K562 (cell line): ENCODE results near the gene LY6G5B. TPM values are rescaled to one million over a fixed set of nuclear protein-coding genes. Genes with fewer than 3 reads are reported as not detected.

ENCODE experiments used
- ARID4B ChIP-seq: sonication (generic); formaldehyde crosslinking; IDR thresholded peaks from 2 replicates; pipeline ENCODE4 v1.8.0; 2022; ENCODE audit warnings: mild to moderate bottlenecking, missing genetic modification reagents
- CBX5 ChIP-seq: IDR thresholded peaks from 2 replicates; pipeline ENCODE4 v1.6.1; 2014; ENCODE audit warnings: low read depth, borderline replicate concordance
- CLOCK ChIP-seq: fragments of 250-450 bp; sonication (Bioruptor Pico); IDR thresholded peaks from 2 replicates; pipeline ENCODE4 v1.4.0; 2020; ENCODE audit warnings: mild to moderate bottlenecking, moderate library complexity, borderline replicate concordance
- E2F3 ChIP-seq: fragments of 250-450 bp; sonication (Bioruptor Pico); IDR thresholded peaks from 2 replicates; pipeline ENCODE4 v1.4.0; 2020; ENCODE audit warnings: mild to moderate bottlenecking
- E2F8 ChIP-seq: fragments of 450-650 bp; IDR thresholded peaks from 2 replicates; pipeline ENCODE4 v1.7.1; 2018; ENCODE audit warnings: mild to moderate bottlenecking, low read depth; ENCODE audit not compliant: partially characterized antibody
- ETV5 ChIP-seq: sonication (generic); formaldehyde crosslinking; IDR thresholded peaks from 2 replicates; pipeline ENCODE4 v1.4.0; 2020; ENCODE audit warnings: low read depth, mild to moderate bottlenecking, missing genetic modification reagents
- HMGXB4 ChIP-seq: sonication (generic); formaldehyde crosslinking; IDR thresholded peaks from 2 replicates; pipeline ENCODE4 v1.8.1; 2023; ENCODE audit warnings: mild to moderate bottlenecking, missing genetic modification reagents
- KDM1A ChIP-seq, 2 experiments: fragments of 450-650 bp; IDR thresholded peaks; 2 replicates each; pipeline ENCODE4 v1.6.1; 2016; ENCODE audit warnings: mild to moderate bottlenecking in 2 of 2
- KDM4B ChIP-seq, 2 experiments: fragments of 450-650 bp in 1 of 2; sonication (generic) in 1 of 2; IDR thresholded peaks; 2 replicates each; pipeline ENCODE4 v1.6.1; 2016 to 2017; ENCODE audit warnings: borderline replicate concordance in 2 of 2, antibody characterized with exemption in 1 of 2, low read depth in 1 of 2, mild to moderate bottlenecking in 1 of 2
- MBD1 ChIP-seq: fragments of 250-450 bp; sonication (Bioruptor Pico); IDR thresholded peaks from 2 replicates; pipeline ENCODE4 v1.8.0; 2022; ENCODE audit warnings: inconsistent platforms
- NFE2 ChIP-seq: IDR thresholded peaks from 2 replicates; pipeline ENCODE4 v1.6.1; 2014; ENCODE audit warnings: antibody characterized with exemption, low read depth
- PTBP1 ChIP-seq: fragments of 200-400 bp; formaldehyde crosslinking; IDR thresholded peaks from 2 replicates; pipeline ENCODE4 v1.6.1; 2017; ENCODE audit warnings: low read depth, low read length
- ZFP30 ChIP-seq: fragments of 250-450 bp; sonication (Bioruptor Pico); IDR thresholded peaks from 2 replicates; pipeline ENCODE4 v1.8.0; 2022; ENCODE audit warnings: moderate library complexity, mild to moderate bottlenecking, inconsistent platforms, borderline replicate concordance
- ZNF354B ChIP-seq: fragments of 250-450 bp; sonication (Bioruptor Pico); IDR thresholded peaks from 2 replicates; pipeline ENCODE4 v1.4.0; 2020
- polyA plus RNA-seq, 8 experiments: library from polyadenylated mRNA; depleted of rRNA in 4 of 8; stranded (reverse) in 5 of 8; unstranded in 3 of 8; fragments of >200 nt; fragmentation: Nextera tagmentation in 2 of 8; fragmentation: Illumina TruSeq in 1 of 8; extraction: Ambion mirVana in 2 of 8; extraction: Trizol in 1 of 8; gene quantifications; 2 replicates each; pipeline versions ENCODE4 v1.2.1 to v1.2.3, GENCODE V29; 2011 to 2014; ENCODE audit warnings: inconsistent platforms in 1 of 8, missing spikeins in 1 of 8
- total RNA-seq, 7 experiments: library from RNA; depleted of rRNA in 6 of 7; stranded (reverse); fragments of >200 nt in 6 of 7; fragmentation: Illumina TruSeq in 2 of 7; extraction: Trizol in 2 of 7; gene quantifications; 2 replicates each; pipeline versions ENCODE4 v1.2.1 to v1.2.3, GENCODE V29; 2011 to 2021; ENCODE audit warnings: low replicate concordance in 1 of 7

The LY6G5B gene
- total and polyA plus RNA-seq, 9 of the 15 experiments (the other 6 are each of a cell fraction or from before 2014, with no cell fraction given), result 6.0 to 27.0 (median 7.5) TPM

- TF ChIP-seq ZFP30 (CRISPR knock-in tag), result no peak
- TF ChIP-seq ARID4B (CRISPR knock-in tag), result 0 out of 2 replicates have a peak, but pooled peaks have one; percentile 32
- no peak for TF ChIP-seq MBD1 (CRISPR knock-in tag)
- TF ChIP-seq KDM1A (IDR thresholded peaks at IDR 0.05), result no peak
- TF ChIP-seq CLOCK (CRISPR knock-in tag), result no peak
- no peak for TF ChIP-seq E2F3 (CRISPR knock-in tag)
- TF ChIP-seq CBX5, result no peak
- TF ChIP-seq E2F8, result peak; percentile 32
- no peak for TF ChIP-seq NFE2
- TF ChIP-seq PTBP1, result no peak
- TF ChIP-seq HMGXB4, result no peak
- no peak for TF ChIP-seq ZNF354B (CRISPR knock-in tag)
- no peak for TF ChIP-seq ETV5
- no peak for TF ChIP-seq KDM4B (IDR thresholded peaks at IDR 0.05; ENCODE audit: borderline replicate concordance in 2 of 2, low read depth in 1 of 2)
Measured at GRCh38 chr6:31632279-31632946, 37.4 kb upstream of the LY6G5B start (continued).
